WTC11 (cell line): ENCODE measurements around the gene COL10A1.

Source experiments
- FOXP1 ChIP-seq: sonication (generic); formaldehyde crosslinking; IDR thresholded peaks from 2 replicates; pipeline ENCODE4 v1.8.0; 2022; ENCODE audit warnings: missing genetic modification reagents, mild to moderate bottlenecking, moderate library complexity, borderline replicate concordance
- RORB ChIP-seq: fragments of 250-450 bp; sonication (Bioruptor Pico); IDR thresholded peaks from 2 replicates; pipeline ENCODE4 v1.9.0; 2021; ENCODE audit warnings: mild to moderate bottlenecking
- ZNF512 ChIP-seq: sonication (generic); formaldehyde crosslinking; IDR thresholded peaks from 2 replicates; pipeline ENCODE4 v1.8.1; 2022; ENCODE audit warnings: missing genetic modification reagents, borderline replicate concordance

DNA sequence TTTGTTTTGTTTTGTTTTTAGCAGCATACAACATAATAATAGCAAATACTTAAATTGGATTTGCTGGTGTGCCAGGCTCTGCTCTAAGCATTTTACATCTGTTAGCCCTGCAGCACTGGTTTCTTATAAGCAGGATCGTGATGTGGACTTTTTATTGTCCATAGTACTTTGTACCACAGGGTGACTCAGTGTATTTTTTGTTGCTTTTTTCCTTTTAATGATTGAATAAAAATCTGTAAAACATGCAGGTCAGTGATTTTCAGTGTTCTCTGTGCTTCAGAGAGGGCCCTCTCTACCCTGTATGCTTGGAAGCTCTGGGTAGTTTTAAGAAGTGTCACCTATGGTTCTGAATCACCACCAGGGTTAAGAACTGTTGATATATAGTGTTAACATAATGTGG, 21.3 kb downstream of the COL10A1 start:
- TF ChIP-seq FOXP1 = no peak
- no peak for TF ChIP-seq RORB (CRISPR knock-in tag)
- TF ChIP-seq ZNF512 (CRISPR knock-in tag) = no peak
